HTR-8/SVneo (cell line): ENCODE measurements around the gene CPEB4.

Experiments
- DNase-seq: peaks from one replicate; pipeline ENCODE4 v3.0.0; 2011; ENCODE audit warnings: low spot score, mixed read lengths; ENCODE audit not compliant: insufficient read length
- FAIRE-seq: peaks from 2 replicates; lab custom pipeline; 2011; peaks lifted over from hg19 to GRCh38; lab: Jason Lieb, UNC

The CPEB4 gene

GRCh38 chr5:173932695-173933139, 44.6 kb downstream of the CPEB4 start:
- FAIRE-seq: no peak

GRCh38 chr5:173933901-173934300, 45.8 kb downstream of the CPEB4 start:
- no peak for DNase-seq
- no peak for FAIRE-seq

More at GRCh38 chr5:173932695-173933139, 44.6 kb downstream of the CPEB4 start:
- DNase-seq: no peak

DNA sequence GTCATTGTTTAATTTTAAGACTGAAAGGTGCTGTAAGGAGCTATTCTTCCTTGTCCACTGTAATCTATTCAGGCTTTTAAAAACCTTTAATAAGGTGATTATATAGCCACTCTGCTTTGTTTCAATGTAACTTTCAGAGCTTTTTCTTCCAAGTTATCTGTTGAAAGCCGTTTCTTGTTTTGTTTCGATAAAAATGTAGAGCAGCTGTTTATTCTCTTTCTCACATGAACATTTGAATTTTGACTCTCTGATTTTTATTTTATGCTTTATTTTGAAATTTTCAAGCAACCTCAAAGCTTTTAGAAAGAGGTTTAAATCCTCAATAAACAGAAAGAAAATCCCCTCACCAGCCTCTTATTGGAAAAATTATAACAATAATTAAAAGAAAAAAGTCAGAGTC, 47.2 kb downstream of the CPEB4 start:
- DNase-seq: no peak
- FAIRE-seq: no peak

DNA sequence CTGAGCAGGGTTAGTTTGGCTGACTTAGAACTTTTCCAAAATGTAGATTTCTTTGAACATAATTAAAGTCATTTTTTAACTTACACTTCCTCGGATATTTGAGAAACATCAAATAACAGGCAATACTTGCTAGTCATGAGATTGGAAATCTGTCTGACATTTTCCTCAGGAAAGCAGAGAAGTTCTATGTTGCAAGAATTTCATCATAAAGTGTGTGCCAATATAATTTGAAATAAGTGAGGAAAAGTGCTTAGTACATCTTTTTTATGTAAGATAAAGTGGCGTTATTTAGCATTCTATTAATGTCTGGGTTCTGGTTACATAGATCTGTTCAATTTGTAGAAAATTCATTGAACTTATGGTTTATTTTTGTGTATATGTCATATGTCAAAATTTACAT, 52.1 kb downstream of the CPEB4 start:
- no peak for DNase-seq
- no peak for FAIRE-seq

DNA sequence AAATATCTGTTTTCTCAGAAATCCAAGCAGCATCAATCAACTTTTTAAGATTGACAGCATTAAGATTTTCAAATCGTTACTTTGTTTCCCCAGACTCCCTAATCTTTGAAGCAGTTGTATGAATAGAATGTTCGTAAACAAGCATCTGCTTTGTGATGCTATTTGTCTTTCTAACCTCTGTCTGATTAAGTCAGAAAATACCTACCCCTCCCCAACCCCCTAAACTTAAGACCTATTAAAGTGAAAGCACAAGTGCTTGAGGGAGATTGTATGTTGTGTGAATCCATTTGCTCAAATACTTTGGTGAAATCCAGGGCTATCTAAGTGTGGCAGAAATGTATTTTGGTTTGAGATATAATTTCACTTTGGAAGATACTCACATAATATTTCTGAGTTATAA, 53.0 kb downstream of the CPEB4 start:
- no peak for FAIRE-seq
- DNase-seq: no peak

GRCh38 chr5:173941758-173942401, 53.7 kb downstream of the CPEB4 start:
- DNase-seq: no peak

GRCh38 chr5:173944511-173944910, 56.4 kb downstream of the CPEB4 start:
- FAIRE-seq (no peak), DNase-seq (no peak)

More at GRCh38 chr5:173941758-173942401, 53.7 kb downstream of the CPEB4 start:
- no peak for FAIRE-seq

GRCh38 chr5:173945160-173945559, 57.0 kb downstream of the CPEB4 start:
- DNase-seq (no peak), FAIRE-seq (no peak)

DNA sequence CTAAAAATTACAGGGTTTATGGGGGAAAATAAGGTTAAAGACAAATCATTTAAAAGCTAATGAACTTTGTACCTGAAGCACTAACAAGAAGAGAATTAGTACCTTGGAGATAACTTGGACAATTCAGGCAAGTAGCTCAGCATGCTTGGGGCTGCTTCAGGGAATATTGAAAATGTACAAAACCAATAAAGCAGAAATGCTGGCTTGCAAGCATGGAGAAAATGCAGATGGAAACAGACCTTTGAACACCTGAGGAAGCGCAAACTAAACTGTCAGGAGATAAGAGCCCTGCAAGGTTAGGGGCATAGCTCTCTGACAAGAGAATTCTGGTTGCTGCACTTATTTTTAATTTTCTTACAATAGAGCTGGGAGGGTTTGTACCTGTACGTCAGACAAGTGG, 58.2 kb downstream of the CPEB4 start:
- FAIRE-seq: no peak
- DNase-seq: no peak

DNA sequence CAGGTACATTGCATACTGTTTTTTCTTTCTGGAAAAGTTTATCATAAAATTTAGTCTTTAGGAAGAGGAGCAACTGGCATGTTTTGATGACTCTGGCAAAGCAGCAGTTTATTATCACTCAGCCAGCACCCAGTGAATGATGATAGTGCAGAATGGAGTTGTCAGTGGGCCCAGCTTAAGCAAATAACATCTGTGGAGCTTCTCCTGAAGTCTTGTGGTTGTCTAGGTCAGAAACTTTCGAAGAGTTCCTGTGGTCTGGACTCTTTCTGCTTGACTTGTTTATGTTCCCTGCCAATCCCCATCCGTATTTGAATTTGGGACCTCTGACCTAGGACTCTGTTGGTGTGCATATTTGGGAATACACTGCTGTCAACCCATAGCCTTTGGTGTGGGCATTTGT, 62.7 kb downstream of the CPEB4 start:
- FAIRE-seq (no peak), DNase-seq (no peak)

- FAIRE-seq: no peak
- DNase-seq: no peak
Observed at GRCh38 chr5:173953528-173954090, 65.5 kb downstream of the CPEB4 start.

- DNase-seq: no peak
Observed at GRCh38 chr5:173954671-173955521, 66.7 kb downstream of the CPEB4 start.

DNA sequence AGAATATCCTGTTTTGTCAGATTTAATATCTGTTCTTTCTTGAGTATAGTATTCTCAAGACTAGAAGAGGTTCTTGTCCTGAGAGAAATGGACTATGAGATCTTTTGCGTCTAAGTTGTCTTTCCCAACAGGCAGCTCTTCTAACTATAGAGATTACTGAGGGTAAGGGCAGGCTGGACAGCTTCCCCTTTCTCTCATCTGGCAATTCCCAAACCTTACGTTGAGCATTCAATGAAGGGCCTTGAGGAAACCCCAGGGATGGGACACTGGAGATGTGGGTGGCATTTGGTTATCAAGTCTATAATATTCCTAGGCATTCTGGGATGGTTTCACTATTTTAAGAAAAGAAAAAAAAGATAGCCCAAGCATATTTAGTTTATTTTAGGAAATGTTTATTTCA, 72.8 kb downstream of the CPEB4 start:
- FAIRE-seq (no peak), DNase-seq (no peak)

More at GRCh38 chr5:173954671-173955521, 66.7 kb downstream of the CPEB4 start:
- FAIRE-seq: no peak

DNA sequence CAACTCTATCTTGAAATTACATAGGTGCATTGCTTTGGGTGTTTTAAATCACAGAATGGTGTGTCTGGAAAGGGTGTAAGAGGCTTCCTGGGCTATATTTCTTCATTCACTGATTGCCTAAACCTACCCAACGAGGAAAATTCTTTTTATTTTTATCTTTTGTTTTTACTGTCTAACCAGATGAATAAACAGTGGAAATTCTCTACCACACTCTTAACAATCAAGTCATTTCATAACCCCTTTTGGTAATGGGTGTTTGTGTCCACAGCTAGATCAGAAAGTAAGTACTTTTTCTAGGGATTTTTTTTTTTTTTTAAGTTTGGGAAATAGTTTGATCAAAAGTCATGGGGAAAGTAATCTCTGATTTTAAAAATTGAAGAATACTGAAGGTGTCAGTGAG, 73.3 kb downstream of the CPEB4 start:
- DNase-seq (no peak), FAIRE-seq (no peak)

GRCh38 chr5:173962436-173962972, 74.4 kb downstream of the CPEB4 start:
- DNase-seq (no peak), FAIRE-seq (no peak)

DNA sequence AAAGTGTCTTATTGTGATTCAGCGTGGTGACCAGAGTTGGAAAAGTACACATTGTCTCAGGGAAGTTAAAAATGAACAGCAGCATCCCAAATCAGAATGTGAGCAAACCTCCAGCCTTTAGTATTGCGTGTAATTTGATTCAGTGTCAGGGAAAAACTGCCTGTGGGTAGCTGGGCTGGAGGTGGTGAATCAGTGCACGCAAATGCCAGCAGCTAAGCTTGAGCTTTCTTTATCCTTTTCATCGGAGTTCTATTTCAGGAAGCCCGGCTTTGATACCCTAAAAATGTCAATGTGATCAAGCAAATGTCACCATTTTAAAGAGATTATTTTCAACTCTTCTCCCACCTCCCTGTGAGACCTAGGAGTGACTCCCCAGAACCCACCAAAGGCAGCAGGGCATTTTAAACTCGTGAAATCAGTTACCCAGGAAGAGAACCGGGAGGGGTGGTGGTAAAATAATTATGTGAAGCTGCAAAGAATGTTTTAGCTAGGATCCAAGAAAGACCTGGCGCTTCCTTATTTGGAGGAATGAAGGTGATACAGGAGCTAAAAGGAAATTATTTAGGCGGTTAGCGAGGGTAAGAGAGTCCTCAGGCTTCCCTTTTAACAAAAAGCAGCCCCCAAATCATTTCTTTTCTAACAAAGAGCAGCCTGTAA, 75.2 kb downstream of the CPEB4 start:
- DNase-seq (peak; percentile 41), FAIRE-seq (peak; percentile 44)

- DNase-seq (no peak), FAIRE-seq (no peak)
Observed at GRCh38 chr5:173963867-173964441, 75.8 kb downstream of the CPEB4 start.

- FAIRE-seq: no peak
- no peak for DNase-seq
Observed at GRCh38 chr5:173964506-173964905, 76.4 kb downstream of the CPEB4 start.

GRCh38 chr5:173967241-173967640, 79.1 kb downstream of the CPEB4 start:
- DNase-seq (no peak), FAIRE-seq (no peak)

- FAIRE-seq: no peak
- DNase-seq: no peak
Observed at GRCh38 chr5:173968154-173968797, 80.1 kb downstream of the CPEB4 start.
